HG03135 (cell line): ENCODE results near the gene SIGLEC6.

ENCODE experiments used
- ATAC-seq: cut with Tn5 transposase; IDR thresholded peaks from one replicate; pipeline ENCODE4 v1.9.1; 2021; ENCODE audit warnings: mild to moderate bottlenecking, moderate library complexity; ENCODE audit not compliant: unreplicated experiment

The SIGLEC6 gene

GRCh38 chr19:51548891-51549305, 17.4 kb upstream of the SIGLEC6 start:
- ATAC-seq = no peak

- no peak for ATAC-seq
These were observed 16.8 kb upstream of the SIGLEC6 start for GRCh38 chr19:51548213-51548651.

- no peak for ATAC-seq
These were observed 16.1 kb upstream of the SIGLEC6 start for GRCh38 chr19:51547397-51548212.

- ATAC-seq = no peak
These were observed 15.4 kb upstream of the SIGLEC6 start for GRCh38 chr19:51546650-51547396.

GRCh38 chr19:51546107-51546649, 14.7 kb upstream of the SIGLEC6 start:
- no peak for ATAC-seq

GRCh38 chr19:51544038-51544437, 12.6 kb upstream of the SIGLEC6 start:
- no peak for ATAC-seq

- no peak for ATAC-seq
These were observed 11.2 kb upstream of the SIGLEC6 start for GRCh38 chr19:51542699-51543098.

GRCh38 chr19:51541458-51542357, 10.2 kb upstream of the SIGLEC6 start:
- ATAC-seq = no peak

GRCh38 chr19:51539821-51540366, 8.4 kb upstream of the SIGLEC6 start:
- ATAC-seq = no peak

- ATAC-seq = no peak
These were observed 4.1 kb upstream of the SIGLEC6 start for GRCh38 chr19:51535535-51535934.

GRCh38 chr19:51530616-51531015, 854 bp downstream of the SIGLEC6 start:
- no peak for ATAC-seq

GRCh38 chr19:51529301-51529700, 2.2 kb downstream of the SIGLEC6 start:
- ATAC-seq = no peak

GRCh38 chr19:51525651-51526050, 5.8 kb downstream of the SIGLEC6 start:
- no peak for ATAC-seq

- ATAC-seq = no peak
These were observed 6.7 kb downstream of the SIGLEC6 start for GRCh38 chr19:51524666-51525264.

GRCh38 chr19:51521781-51522180, 9.7 kb downstream of the SIGLEC6 start:
- ATAC-seq = no peak

- ATAC-seq = no peak
These were observed 10.1 kb downstream of the SIGLEC6 start for GRCh38 chr19:51521357-51521756.

- ATAC-seq = no peak
These were observed 10.7 kb downstream of the SIGLEC6 start for GRCh38 chr19:51520728-51521127.

- ATAC-seq = no peak
These were observed 16.5 kb downstream of the SIGLEC6 start for GRCh38 chr19:51514866-51515481.

GRCh38 chr19:51513968-51514367, 17.5 kb downstream of the SIGLEC6 start:
- ATAC-seq = no peak

GRCh38 chr19:51511353-51511752, 20.1 kb downstream of the SIGLEC6 start:
- ATAC-seq = no peak
